ENCODE results near the gene GPR50.

DNA sequence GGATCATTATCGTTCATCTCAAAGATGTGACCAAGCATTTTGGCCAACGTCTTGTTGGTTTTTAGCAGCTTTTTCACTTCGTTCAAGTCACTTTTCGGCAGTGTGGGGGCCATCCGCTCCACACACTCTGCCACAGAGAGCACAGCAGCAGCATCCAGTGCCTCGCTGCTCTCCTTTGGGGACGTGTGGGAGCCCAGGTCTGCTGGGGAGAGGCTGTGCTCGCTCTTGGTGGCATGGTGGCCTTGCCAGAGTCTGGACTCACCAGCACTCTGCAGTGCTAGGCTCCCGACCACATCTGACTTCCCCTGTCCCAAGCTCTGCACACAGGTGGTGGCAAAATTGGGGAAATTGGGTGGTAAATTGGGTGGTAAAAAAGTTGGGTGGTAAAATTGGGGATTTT, 50.6 kb downstream of the GPR50 start:
- TF ChIP-seq RARB (CRISPR knock-in tag; IDR thresholded peaks at IDR 0.05) (no peak), ZFP3 (CRISPR knock-in tag; IDR thresholded peaks at IDR 0.05) (no peak), ARNTL (CRISPR knock-in tag; IDR thresholded peaks at IDR 0.05; ENCODE audit: borderline replicate concordance, low read depth) (no peak), ZFP30 (CRISPR knock-in tag; IDR thresholded peaks at IDR 0.05) (no peak)
- TF ChIP-seq, protein P1, sequence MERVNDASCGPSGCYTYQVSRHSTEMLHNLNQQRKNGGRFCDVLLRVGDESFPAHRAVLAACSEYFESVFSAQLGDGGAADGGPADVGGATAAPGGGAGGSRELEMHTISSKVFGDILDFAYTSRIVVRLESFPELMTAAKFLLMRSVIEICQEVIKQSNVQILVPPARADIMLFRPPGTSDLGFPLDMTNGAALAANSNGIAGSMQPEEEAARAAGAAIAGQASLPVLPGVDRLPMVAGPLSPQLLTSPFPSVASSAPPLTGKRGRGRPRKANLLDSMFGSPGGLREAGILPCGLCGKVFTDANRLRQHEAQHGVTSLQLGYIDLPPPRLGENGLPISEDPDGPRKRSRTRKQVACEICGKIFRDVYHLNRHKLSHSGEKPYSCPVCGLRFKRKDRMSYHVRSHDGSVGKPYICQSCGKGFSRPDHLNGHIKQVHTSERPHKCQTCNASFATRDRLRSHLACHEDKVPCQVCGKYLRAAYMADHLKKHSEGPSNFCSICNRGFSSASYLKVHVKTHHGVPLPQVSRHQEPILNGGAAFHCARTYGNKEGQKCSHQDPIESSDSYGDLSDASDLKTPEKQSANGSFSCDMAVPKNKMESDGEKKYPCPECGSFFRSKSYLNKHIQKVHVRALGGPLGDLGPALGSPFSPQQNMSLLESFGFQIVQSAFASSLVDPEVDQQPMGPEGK (CRISPR knock-in tag; IDR thresholded peaks at IDR 0.05; ENCODE audit: borderline replicate concordance): no peak
